Tibial nerve (tissue), 3 donors: ENCODE data around the gene NPW.

Experiments used
- POLR2A ChIP-seq, 2 donors: fragments of 450-650 bp; IDR thresholded peaks; one replicate each; pipeline ENCODE4 v1.6.1; 2017; ENCODE audit warnings: antibody characterized with exemption in 2 of 2, mild to moderate bottlenecking in 2 of 2, moderate library complexity in 2 of 2
- TF ChIP-seq, protein P1 (sequence below), 5 experiments: fragments of 200-600 bp in 3 of 5; fragments of 450-650 bp in 2 of 5; sonication (generic) in 3 of 5; IDR thresholded peaks; one replicate each; pipeline ENCODE4 v1.5.1; 2016 to 2019; ENCODE audit warnings: antibody characterized with exemption in 5 of 5, mild to moderate bottlenecking in 3 of 5, moderate library complexity in 2 of 5

GRCh38 chr16:2015117-2015946 is 4.3 kb upstream of the NPW start:
- TF ChIP-seq POLR2A (IDR thresholded peaks at IDR 0.05) = no peak
- TF ChIP-seq, protein P1, sequence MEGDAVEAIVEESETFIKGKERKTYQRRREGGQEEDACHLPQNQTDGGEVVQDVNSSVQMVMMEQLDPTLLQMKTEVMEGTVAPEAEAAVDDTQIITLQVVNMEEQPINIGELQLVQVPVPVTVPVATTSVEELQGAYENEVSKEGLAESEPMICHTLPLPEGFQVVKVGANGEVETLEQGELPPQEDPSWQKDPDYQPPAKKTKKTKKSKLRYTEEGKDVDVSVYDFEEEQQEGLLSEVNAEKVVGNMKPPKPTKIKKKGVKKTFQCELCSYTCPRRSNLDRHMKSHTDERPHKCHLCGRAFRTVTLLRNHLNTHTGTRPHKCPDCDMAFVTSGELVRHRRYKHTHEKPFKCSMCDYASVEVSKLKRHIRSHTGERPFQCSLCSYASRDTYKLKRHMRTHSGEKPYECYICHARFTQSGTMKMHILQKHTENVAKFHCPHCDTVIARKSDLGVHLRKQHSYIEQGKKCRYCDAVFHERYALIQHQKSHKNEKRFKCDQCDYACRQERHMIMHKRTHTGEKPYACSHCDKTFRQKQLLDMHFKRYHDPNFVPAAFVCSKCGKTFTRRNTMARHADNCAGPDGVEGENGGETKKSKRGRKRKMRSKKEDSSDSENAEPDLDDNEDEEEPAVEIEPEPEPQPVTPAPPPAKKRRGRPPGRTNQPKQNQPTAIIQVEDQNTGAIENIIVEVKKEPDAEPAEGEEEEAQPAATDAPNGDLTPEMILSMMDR (IDR thresholded peaks at IDR 0.05) = no peak
